Activated T-cell treated with anti-CD3 and anti-CD28 coated beads, Interleukin-2, amount 50 U/mL, for 24 hours (primary cell): ENCODE measurements around the gene SPATA33.

Source experiments
- DNase-seq: peaks from one replicate; pipeline ENCODE4 v3.0.0-alpha.2; 2020
- H3K27ac Mint-ChIP-seq: 2 replicates; pipeline ENCODE4 v1.8.0; 2020; ENCODE audit warnings: mild to moderate bottlenecking, mixed read lengths
- H3K27me3 Mint-ChIP-seq: 2 replicates; pipeline ENCODE4 v1.8.0; 2020; ENCODE audit warnings: mixed read lengths
- H3K36me3 Mint-ChIP-seq: 2 replicates; pipeline ENCODE4 v1.8.0; 2020; ENCODE audit warnings: low read depth, mixed read lengths
- H3K4me1 Mint-ChIP-seq: 2 replicates; pipeline ENCODE4 v1.8.0; 2020; ENCODE audit warnings: low read depth, mixed read lengths
- H3K4me3 Mint-ChIP-seq: 2 replicates; pipeline ENCODE4 v1.8.0; 2020; ENCODE audit warnings: mild to moderate bottlenecking, moderate library complexity, mixed read lengths
- H3K9me3 Mint-ChIP-seq: 2 replicates; pipeline ENCODE4 v1.8.0; 2020; ENCODE audit warnings: mixed read lengths

SPATA33 gene

GRCh38 chr16:89700649-89701424 lies 43.2 kb downstream of the SPATA33 start:
- no peaks in the 10 kb centered on the region for H3K27me3 Mint-ChIP-seq
- peaks cover 34% of the 10 kb centered on the region for H3K4me1 Mint-ChIP-seq
- H3K4me3 Mint-ChIP-seq = peak overlapping the region; percentile 78
- H3K36me3 Mint-ChIP-seq = peaks cover 25% of the 10 kb centered on the region
- peak overlapping the region; percentile 79 for H3K27ac Mint-ChIP-seq
- peak; percentile 70 for DNase-seq
- H3K9me3 Mint-ChIP-seq = no peaks in the 10 kb centered on the region

GRCh38 chr16:89701425-89702406 lies 44.1 kb downstream of the SPATA33 start, which contains the start of gene SPATA2L:
Gene SPATA2L (minus strand): TSS chr16:89701705. CDS start chr16:89701232, 473 bp downstream.
- Mint-ChIP-seq H3K4me3 (peak within 1 kb of the TSS; percentile 78), H3K9me3 (no peaks in the 10 kb centered on the region), H3K27ac (peak within 1 kb of the TSS; percentile 79), H3K4me1 (peaks cover 32% of the 10 kb centered on the region), H3K27me3 (no peaks in the 10 kb centered on the region), H3K36me3 (peaks cover 17% of the 10 kb centered on the region)
- peak; percentile 99 for DNase-seq

- Mint-ChIP-seq H3K27ac (no peak overlapping the region), H3K4me1 (peaks cover 29% of the 10 kb centered on the region), H3K9me3 (no peaks in the 10 kb centered on the region), H3K4me3 (no peak overlapping the region), H3K36me3 (peaks cover 6% of the 10 kb centered on the region), H3K27me3 (no peaks in the 10 kb centered on the region)
- DNase-seq = no peak
Measured at GRCh38 chr16:89704281-89704680, 46.6 kb downstream of the SPATA33 start.

GRCh38 chr16:89705006-89705405 lies 47.4 kb downstream of the SPATA33 start:
- Mint-ChIP-seq H3K27me3 (no peaks in the 10 kb centered on the region), H3K36me3 (peaks cover under 1% of the 10 kb centered on the region), H3K4me3 (no peak overlapping the region), H3K9me3 (no peaks in the 10 kb centered on the region), H3K27ac (no peak overlapping the region), H3K4me1 (peaks cover 25% of the 10 kb centered on the region)
- no peak for DNase-seq

GRCh38 chr16:89706518-89707260 lies 49.1 kb downstream of the SPATA33 start:
- Mint-ChIP-seq H3K36me3 (no peaks in the 10 kb centered on the region), H3K27ac (no peak overlapping the region), H3K27me3 (no peaks in the 10 kb centered on the region), H3K4me1 (peaks cover 17% of the 10 kb centered on the region), H3K9me3 (no peaks in the 10 kb centered on the region), H3K4me3 (no peak overlapping the region)
- DNase-seq = no peak

GRCh38 chr16:89707695-89708094 lies 50.1 kb downstream of the SPATA33 start:
- Mint-ChIP-seq H3K27ac (no peak overlapping the region), H3K27me3 (no peaks in the 10 kb centered on the region)

GRCh38 chr16:89708481-89708931 lies 50.9 kb downstream of the SPATA33 start:
- peaks cover 7% of the 10 kb centered on the region for H3K4me1 Mint-ChIP-seq
- H3K27ac Mint-ChIP-seq = no peak overlapping the region
- H3K4me3 Mint-ChIP-seq = no peak overlapping the region
- peaks cover 9% of the 10 kb centered on the region for H3K36me3 Mint-ChIP-seq
- H3K9me3 Mint-ChIP-seq = no peaks in the 10 kb centered on the region
- H3K27me3 Mint-ChIP-seq = no peaks in the 10 kb centered on the region
- no peak for DNase-seq

More at GRCh38 chr16:89707695-89708094, 50.1 kb downstream of the SPATA33 start:
- DNase-seq = no peak
- H3K4me1 Mint-ChIP-seq = peaks cover 11% of the 10 kb centered on the region
- no peak overlapping the region for H3K4me3 Mint-ChIP-seq
- peaks cover 8% of the 10 kb centered on the region for H3K36me3 Mint-ChIP-seq
- H3K9me3 Mint-ChIP-seq = no peaks in the 10 kb centered on the region

GRCh38 chr16:89709166-89709565 lies 51.5 kb downstream of the SPATA33 start:
- H3K4me3 Mint-ChIP-seq = no peak overlapping the region
- peaks cover 16% of the 10 kb centered on the region for H3K36me3 Mint-ChIP-seq
- no peak overlapping the region for H3K27ac Mint-ChIP-seq
- H3K9me3 Mint-ChIP-seq = no peaks in the 10 kb centered on the region
- H3K4me1 Mint-ChIP-seq = peaks cover 9% of the 10 kb centered on the region
- no peaks in the 10 kb centered on the region for H3K27me3 Mint-ChIP-seq
- DNase-seq = no peak

GRCh38 chr16:89709716-89710432 lies 52.2 kb downstream of the SPATA33 start:
- Mint-ChIP-seq H3K27me3 (no peaks in the 10 kb centered on the region), H3K36me3 (peaks cover 23% of the 10 kb centered on the region), H3K27ac (no peak overlapping the region), H3K9me3 (no peaks in the 10 kb centered on the region), H3K4me1 (peaks cover 12% of the 10 kb centered on the region), H3K4me3 (peak overlapping the region; percentile 44)
- DNase-seq = no peak

- Mint-ChIP-seq H3K36me3 (peaks cover 31% of the 10 kb centered on the region), H3K4me3 (peak overlapping the region; percentile 8), H3K9me3 (no peaks in the 10 kb centered on the region), H3K27me3 (no peaks in the 10 kb centered on the region), H3K27ac (no peak overlapping the region), H3K4me1 (peaks cover 11% of the 10 kb centered on the region)
- no peak for DNase-seq
Measured at GRCh38 chr16:89710709-89711564, 53.3 kb downstream of the SPATA33 start.

GRCh38 chr16:89711601-89712273 lies 54.1 kb downstream of the SPATA33 start:
- Mint-ChIP-seq H3K4me1 (peaks cover 5% of the 10 kb centered on the region), H3K9me3 (no peaks in the 10 kb centered on the region), H3K4me3 (peak overlapping the region; percentile 83), H3K27ac (peak overlapping the region; percentile 82), H3K27me3 (no peaks in the 10 kb centered on the region), H3K36me3 (peaks cover 38% of the 10 kb centered on the region)
- DNase-seq = peak; percentile 91

GRCh38 chr16:89712274-89712781 lies 54.7 kb downstream of the SPATA33 start:
- DNase-seq = no peak
- H3K4me1 Mint-ChIP-seq = peaks cover 5% of the 10 kb centered on the region
- H3K9me3 Mint-ChIP-seq = no peaks in the 10 kb centered on the region
- peak overlapping the region; percentile 82 for H3K27ac Mint-ChIP-seq
- peak overlapping the region; percentile 83 for H3K4me3 Mint-ChIP-seq
- peaks cover 41% of the 10 kb centered on the region for H3K36me3 Mint-ChIP-seq
- H3K27me3 Mint-ChIP-seq = no peaks in the 10 kb centered on the region
